ENCODE measurements around the gene ELMO1. TPM values are rescaled to one million over a fixed set of nuclear protein-coding genes. Genes with fewer than 3 reads are reported as not detected.

Gene ELMO1
- total RNA-seq, 1 donor from 2014 or later: 132 TPM

DNA sequence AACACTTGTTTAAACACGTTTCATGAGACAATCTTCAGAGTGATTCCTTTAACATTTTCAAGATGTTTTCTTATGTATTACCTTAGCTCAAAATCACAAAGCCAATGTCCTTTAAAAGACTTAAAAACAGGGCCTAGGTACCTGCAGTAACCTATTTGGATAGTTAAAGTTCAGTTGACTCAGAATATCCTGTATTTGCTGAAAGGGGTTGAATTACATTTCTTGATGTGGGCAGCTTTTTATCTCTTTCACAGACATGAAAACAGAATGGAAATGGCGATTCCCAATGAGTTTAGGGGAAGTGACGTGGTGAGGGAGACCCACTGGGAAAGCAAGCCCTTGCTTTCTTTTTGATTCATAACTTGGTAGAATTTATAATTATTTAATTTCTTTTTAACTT is 400.0 kb downstream of the ELMO1 start:
- no peak overlapping the region for H3K27ac Mint-ChIP-seq
- TF ChIP-seq, protein P1, sequence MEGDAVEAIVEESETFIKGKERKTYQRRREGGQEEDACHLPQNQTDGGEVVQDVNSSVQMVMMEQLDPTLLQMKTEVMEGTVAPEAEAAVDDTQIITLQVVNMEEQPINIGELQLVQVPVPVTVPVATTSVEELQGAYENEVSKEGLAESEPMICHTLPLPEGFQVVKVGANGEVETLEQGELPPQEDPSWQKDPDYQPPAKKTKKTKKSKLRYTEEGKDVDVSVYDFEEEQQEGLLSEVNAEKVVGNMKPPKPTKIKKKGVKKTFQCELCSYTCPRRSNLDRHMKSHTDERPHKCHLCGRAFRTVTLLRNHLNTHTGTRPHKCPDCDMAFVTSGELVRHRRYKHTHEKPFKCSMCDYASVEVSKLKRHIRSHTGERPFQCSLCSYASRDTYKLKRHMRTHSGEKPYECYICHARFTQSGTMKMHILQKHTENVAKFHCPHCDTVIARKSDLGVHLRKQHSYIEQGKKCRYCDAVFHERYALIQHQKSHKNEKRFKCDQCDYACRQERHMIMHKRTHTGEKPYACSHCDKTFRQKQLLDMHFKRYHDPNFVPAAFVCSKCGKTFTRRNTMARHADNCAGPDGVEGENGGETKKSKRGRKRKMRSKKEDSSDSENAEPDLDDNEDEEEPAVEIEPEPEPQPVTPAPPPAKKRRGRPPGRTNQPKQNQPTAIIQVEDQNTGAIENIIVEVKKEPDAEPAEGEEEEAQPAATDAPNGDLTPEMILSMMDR (IDR thresholded peaks at IDR 0.05): no peak
- no peaks in the 10 kb centered on the region for H3K9me3 Mint-ChIP-seq
- no peak for ATAC-seq (ENCODE audit: low read depth)
- peaks cover 24% of the 10 kb centered on the region for H3K4me1 Mint-ChIP-seq
- peaks cover 25% of the 10 kb centered on the region for H3K36me3 Mint-ChIP-seq (ENCODE audit: low read depth)
- intact Hi-C loops (cut with micrococcal nuclease): no loop called here
- no peak for DNase-seq
- no peak overlapping the region for H3K4me3 Mint-ChIP-seq
- ChIA-PET POLR2A (no interaction called here), CTCF (no interaction called here)
- H3K27me3 Mint-ChIP-seq: no peaks in the 10 kb centered on the region

DNA sequence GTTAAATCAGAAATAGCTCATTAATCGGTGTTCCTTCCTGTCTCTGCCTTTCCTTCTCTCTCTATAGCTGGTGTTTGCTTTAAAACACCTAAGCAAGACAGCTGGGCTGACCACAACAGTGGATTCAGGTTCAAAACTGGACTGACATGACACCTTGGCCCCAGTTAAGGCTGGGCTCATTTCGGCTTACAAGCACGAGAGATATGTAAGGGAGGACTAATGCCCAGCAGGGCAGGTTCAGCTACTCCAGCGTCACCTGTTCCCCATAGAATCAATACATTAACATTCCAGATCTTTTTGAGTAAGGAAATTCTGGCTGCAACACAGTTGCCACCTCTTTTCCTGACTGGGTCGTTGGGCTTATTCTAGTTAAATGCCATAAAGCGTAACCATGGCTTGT is 401.4 kb downstream of the ELMO1 start:
- TF ChIP-seq, protein P1 (IDR thresholded peaks at IDR 0.05): no peak
- Mint-ChIP-seq H3K27me3 (no peaks in the 10 kb centered on the region), H3K36me3 (ENCODE audit: low read depth) (peaks cover 30% of the 10 kb centered on the region), H3K4me3 (no peak overlapping the region), H3K9me3 (no peaks in the 10 kb centered on the region), H3K27ac (no peak overlapping the region), H3K4me1 (peaks cover 24% of the 10 kb centered on the region)
- ChIA-PET CTCF (no interaction called here), POLR2A (no interaction called here)
- DNase-seq (no peak), ATAC-seq (ENCODE audit: low read depth) (no peak)
- intact Hi-C loops (cut with micrococcal nuclease): no loop called here

DNA sequence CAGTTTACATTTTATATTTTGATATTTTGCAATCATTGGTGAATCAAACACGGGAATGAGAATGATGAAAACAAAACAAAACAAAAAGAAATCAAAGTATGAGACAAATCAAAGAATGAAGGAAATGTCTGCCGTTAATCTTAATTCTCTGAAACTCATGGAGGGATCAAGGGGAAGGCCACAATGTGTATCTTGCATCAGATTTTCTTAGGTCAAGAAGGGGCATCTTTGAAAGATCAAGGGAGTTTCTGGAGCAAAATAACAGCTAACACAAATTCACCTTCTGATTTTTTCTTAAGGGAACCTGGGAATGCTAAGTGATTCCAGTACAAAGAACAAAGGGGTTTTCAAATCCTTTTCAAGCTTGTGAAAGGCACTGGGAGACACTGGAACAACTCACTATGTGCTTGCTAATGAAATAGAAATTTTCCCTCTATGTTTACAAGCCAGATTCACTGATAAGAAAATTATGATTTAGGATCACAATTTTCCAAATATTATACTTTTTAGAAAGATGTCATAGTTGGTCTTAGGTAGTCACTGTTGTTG is 402.1 kb downstream of the ELMO1 start:
- TF ChIP-seq, protein P1 (IDR thresholded peaks at IDR 0.05): no peak
- no peak overlapping the region for H3K4me3 Mint-ChIP-seq
- ATAC-seq (ENCODE audit: low read depth) (no peak), DNase-seq (no peak)
- no peaks in the 10 kb centered on the region for H3K27me3 Mint-ChIP-seq
- CTCF ChIA-PET: no interaction called here
- peaks cover 30% of the 10 kb centered on the region for H3K36me3 Mint-ChIP-seq (ENCODE audit: low read depth)
- intact Hi-C loops (cut with micrococcal nuclease): no loop called here
- POLR2A ChIA-PET: no interaction called here
- no peaks in the 10 kb centered on the region for H3K9me3 Mint-ChIP-seq
- no peak overlapping the region for H3K27ac Mint-ChIP-seq
- peaks cover 24% of the 10 kb centered on the region for H3K4me1 Mint-ChIP-seq

DNA sequence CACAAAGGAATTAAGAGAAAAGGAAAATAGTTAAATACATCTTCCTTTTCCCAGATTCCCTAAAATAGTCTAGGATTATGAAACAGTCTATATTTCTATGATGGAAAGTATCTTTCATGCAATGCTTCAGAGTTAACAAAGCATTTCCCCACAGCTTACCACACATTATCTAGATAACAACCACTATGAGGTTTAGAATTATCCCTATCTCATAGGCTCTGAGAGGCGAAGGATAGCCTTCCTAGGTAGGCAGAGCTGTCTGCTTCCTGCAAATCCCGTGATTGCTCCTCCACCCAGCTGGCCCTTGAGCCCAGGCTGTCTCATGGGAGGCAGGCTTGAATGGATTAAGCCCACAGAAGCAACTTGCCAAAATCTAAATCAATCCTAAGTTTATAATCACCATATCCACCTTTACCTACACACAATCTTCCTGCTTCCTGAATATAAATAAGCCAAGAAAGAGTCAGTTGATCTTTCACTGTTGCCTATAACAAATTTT is 402.9 kb downstream of the ELMO1 start:
- TF ChIP-seq, protein P1 (IDR thresholded peaks at IDR 0.05): no peak

DNA sequence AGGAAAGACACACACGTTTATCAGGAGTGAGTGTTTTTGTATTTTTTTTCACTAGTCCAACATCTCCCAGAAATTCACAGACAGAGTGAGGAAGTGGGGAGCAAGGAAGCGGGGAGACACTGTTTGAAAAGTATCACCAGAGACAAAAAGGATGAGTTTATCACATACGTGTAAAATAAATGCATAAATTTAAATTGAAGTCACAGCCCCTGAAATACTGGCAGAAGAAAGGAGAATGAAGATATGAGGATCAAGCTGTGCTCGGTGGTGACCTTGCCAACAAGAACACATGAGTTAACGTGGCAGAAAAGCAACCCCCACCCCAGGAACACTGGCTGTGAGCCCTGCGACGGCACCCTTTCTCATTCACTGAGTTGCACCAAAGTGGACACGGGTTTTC is 407.2 kb downstream of the ELMO1 start:
- TF ChIP-seq, protein P1 (IDR thresholded peaks at IDR 0.05): no peak
- ChIA-PET POLR2A (no interaction called here), CTCF (no interaction called here)
- Mint-ChIP-seq H3K36me3 (ENCODE audit: low read depth) (peaks cover 61% of the 10 kb centered on the region), H3K4me3 (no peak overlapping the region), H3K4me1 (peaks cover 12% of the 10 kb centered on the region), H3K27me3 (no peaks in the 10 kb centered on the region), H3K27ac (no peak overlapping the region), H3K9me3 (peaks cover 10% of the 10 kb centered on the region)
- intact Hi-C loops (cut with micrococcal nuclease): no loop called here
- ATAC-seq (ENCODE audit: low read depth) (no peak), DNase-seq (no peak)

More for the DNA sequence above, 402.9 kb downstream of the ELMO1 start:
- CTCF ChIA-PET: no interaction called here
- DNase-seq (no peak), ATAC-seq (ENCODE audit: low read depth) (no peak)
- H3K27me3 Mint-ChIP-seq: no peaks in the 10 kb centered on the region
- no peak overlapping the region for H3K27ac Mint-ChIP-seq
- POLR2A ChIA-PET: no interaction called here
- no peaks in the 10 kb centered on the region for H3K9me3 Mint-ChIP-seq
- H3K4me1 Mint-ChIP-seq: peaks cover 24% of the 10 kb centered on the region
- intact Hi-C loops (cut with micrococcal nuclease): no loop called here
- H3K36me3 Mint-ChIP-seq (ENCODE audit: low read depth): peaks cover 31% of the 10 kb centered on the region
- no peak overlapping the region for H3K4me3 Mint-ChIP-seq

Data from activated B cell treated with CpG ODN at 0.5 μM for 24 hours (primary cell).